Measurements from ENCODE around the gene KLK6.

The KLK6 gene

DNA sequence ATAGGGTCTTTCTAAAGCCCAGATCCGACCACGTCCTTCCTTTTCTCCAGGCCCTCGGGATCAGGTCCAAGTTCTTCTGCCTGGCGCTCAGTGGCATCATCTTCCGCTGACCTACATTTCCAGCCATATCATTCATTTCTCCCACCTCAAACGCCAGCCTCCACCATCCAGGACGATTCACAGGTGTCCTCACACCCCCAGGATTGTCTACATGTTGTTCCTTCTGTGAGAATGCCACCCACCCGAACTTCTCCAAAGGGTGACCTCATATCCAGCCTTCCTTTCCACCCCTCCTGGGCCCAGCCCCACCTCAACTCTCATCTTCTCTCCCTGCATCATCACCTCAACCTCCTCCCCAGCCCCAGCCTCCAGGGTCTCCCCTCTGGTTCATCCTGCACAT, 11.8 kb downstream of the KLK6 start:
- no peak for DNase-seq (ENCODE audit: low read depth)
- TF ChIP-seq, protein P1, sequence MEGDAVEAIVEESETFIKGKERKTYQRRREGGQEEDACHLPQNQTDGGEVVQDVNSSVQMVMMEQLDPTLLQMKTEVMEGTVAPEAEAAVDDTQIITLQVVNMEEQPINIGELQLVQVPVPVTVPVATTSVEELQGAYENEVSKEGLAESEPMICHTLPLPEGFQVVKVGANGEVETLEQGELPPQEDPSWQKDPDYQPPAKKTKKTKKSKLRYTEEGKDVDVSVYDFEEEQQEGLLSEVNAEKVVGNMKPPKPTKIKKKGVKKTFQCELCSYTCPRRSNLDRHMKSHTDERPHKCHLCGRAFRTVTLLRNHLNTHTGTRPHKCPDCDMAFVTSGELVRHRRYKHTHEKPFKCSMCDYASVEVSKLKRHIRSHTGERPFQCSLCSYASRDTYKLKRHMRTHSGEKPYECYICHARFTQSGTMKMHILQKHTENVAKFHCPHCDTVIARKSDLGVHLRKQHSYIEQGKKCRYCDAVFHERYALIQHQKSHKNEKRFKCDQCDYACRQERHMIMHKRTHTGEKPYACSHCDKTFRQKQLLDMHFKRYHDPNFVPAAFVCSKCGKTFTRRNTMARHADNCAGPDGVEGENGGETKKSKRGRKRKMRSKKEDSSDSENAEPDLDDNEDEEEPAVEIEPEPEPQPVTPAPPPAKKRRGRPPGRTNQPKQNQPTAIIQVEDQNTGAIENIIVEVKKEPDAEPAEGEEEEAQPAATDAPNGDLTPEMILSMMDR (IDR thresholded peaks at IDR 0.05; ENCODE audit: control insufficient read depth, extremely low read depth, insufficient read depth): no peak
- no peak overlapping the region for H3K4me3 ChIP-seq (ENCODE audit: low read depth, low read length)

DNA sequence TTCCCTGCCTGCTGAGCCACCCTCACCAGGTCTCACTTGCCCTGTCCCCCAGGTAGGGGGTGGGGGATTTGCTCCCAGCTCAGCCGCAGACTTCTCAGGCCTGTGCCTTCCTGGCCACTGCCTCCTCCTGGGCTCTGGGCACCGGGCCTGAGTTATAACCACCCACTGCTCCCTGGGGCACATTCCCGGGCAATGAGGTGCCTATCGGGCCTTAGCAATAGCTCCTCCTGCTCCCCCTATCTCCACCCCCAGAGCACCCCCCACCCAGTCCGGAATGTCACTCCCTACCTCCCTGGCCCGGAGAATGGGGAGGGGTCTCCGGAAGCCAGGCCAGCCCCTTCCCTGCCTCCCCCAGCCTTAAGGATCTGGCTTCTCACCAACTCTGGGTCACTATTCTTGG, 16.5 kb downstream of the KLK6 start, which contains the start of gene KLK5:
Gene KLK5 (minus strand): TSS at position 129 of the 400 bp plus-strand sequence. CDS start 381 bp downstream, outside the sequence.
- DNase-seq (ENCODE audit: low read depth): no peak
- H3K4me3 ChIP-seq (ENCODE audit: low read depth, low read length): no peak within 1 kb of the TSS
- TF ChIP-seq, protein P1 (IDR thresholded peaks at IDR 0.05; ENCODE audit: control insufficient read depth, extremely low read depth, insufficient read depth): no peak

DNA sequence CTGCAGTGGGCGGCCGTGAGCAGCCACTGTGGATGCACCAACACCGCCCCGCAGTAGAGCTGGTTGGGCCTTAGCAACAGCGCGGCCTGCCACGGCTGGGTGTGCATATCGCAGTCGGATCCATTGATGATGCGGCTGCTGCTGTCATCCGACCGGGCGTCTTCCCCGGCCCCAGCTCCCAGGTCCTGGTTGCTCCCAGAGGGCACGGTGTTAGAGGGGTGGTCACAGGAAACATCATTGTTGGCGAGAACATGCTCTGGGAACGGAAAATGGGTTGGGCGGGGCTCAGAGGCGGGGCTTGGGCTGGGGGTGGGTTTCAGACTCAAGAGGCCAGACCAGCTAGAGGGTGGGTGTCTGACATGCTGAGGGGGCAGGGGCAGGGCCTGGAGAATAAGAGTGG, 19.5 kb downstream of the KLK6 start:
- no peak for DNase-seq (ENCODE audit: low read depth)
- TF ChIP-seq, protein P1 (IDR thresholded peaks at IDR 0.05; ENCODE audit: control insufficient read depth, extremely low read depth, insufficient read depth): no peak
- no peak overlapping the region for H3K4me3 ChIP-seq (ENCODE audit: low read depth, low read length)

DNA sequence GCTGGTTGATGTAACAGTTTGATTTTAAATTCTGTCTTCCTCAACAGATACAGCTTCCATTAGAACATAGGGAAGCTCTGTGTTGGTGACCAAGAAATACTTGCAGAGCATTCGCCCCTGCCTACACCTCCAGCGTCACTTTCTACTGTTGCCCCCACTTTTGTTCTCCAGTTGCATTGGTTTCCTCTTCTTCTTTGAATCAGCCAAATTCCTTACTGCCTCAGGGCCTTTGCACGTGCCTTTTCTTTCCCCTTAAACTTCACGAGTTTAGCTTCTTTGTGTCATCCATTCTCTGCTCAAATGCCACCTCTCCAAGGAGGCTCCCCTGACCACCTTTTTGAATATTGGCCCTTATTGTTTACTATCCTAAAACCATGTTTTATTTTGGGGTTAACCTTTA, 22.3 kb downstream of the KLK6 start:
- TF ChIP-seq, protein P1 (IDR thresholded peaks at IDR 0.05; ENCODE audit: control insufficient read depth, extremely low read depth, insufficient read depth): no peak
- DNase-seq (ENCODE audit: low read depth): no peak
- H3K4me3 ChIP-seq (ENCODE audit: low read depth, low read length): no peak overlapping the region

DNA sequence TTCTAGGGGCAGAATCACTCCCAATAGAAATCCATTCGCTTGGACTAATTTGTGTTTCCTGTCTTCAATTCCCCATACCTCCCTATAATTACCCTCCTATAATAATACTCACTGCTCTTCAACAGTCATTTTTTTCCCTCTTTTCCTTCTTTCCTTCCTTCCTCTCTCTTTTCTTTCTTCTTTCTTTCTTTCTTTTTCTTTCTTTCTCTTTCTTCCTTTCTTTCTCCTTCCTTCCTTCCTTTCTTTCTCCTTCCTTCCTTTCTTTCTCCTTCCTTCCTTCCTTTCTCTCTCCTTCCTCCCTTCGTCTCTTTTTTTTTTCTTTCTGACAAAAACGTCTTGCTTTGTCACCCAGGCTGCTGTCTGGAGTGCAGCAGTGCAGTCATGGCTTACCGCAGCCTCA, 24.6 kb downstream of the KLK6 start:
- TF ChIP-seq, protein P1 (IDR thresholded peaks at IDR 0.05; ENCODE audit: control insufficient read depth, extremely low read depth, insufficient read depth): no peak
- DNase-seq (ENCODE audit: low read depth): no peak
- H3K4me3 ChIP-seq (ENCODE audit: low read depth, low read length): no peak overlapping the region

DNA sequence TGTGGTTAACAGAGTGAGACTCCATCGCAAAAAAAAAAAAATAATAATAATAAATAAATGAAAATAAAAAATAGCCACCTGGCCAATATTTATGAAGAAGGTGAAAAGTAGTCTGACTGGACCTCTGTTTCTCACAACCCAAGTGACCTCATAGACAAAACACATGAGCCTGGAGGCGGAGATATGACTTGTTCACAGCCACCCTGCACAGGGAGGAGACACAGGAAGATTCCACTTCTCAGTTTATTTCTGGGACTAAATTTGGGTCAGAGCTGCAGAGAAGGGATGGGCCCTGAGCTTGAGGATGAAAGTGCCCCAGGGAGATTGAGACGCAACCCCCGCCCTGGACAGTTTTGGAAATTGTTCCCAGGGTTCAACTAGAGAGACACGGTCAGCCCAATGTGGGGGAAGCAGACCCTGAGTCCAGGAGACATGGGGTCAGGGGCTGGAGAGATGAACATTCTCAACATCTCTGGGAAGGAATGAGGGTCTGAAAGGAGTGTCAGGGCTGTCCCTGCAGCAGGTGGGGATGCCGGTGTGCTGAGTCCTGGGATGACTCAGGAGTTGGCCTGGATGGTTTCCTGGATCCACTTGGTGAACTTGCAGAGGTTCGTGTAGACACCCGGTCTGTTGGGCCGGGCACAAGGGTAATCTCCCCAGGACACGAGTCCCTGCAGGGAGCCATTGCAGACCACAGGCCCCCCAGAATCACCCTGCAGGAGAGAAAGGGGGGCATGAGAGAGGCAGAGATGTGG, 26.1 kb downstream of the KLK6 start:
- H3K4me3 ChIP-seq (ENCODE audit: low read depth, low read length): no peak overlapping the region
- no peak for DNase-seq (ENCODE audit: low read depth)
- TF ChIP-seq, protein P1 (IDR thresholded peaks at IDR 0.05; ENCODE audit: control insufficient read depth, extremely low read depth, insufficient read depth): no peak

DNA sequence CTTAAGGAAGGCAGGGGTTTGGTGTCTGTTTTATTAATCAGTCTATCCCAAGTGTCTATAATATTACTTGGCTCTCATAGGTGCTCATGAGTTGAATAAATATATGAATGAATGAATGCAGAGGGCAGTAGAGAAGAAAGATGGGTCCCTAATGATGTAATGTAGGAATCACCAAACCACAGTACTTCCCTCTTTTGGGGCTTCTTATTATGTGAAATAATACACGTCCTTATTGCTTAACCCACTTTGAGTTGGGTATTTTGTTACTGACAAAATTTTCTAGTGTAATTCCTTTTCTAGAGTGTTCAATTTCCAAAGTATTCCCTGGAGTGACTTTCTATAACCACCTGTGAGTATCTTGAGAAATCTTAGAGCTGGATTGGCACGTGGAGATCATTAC, 29.8 kb downstream of the KLK6 start:
- TF ChIP-seq, protein P1 (IDR thresholded peaks at IDR 0.05; ENCODE audit: control insufficient read depth, extremely low read depth, insufficient read depth): no peak
- H3K4me3 ChIP-seq (ENCODE audit: low read depth, low read length): no peak overlapping the region
- no peak for DNase-seq (ENCODE audit: low read depth)

Data from LNCaP clone FGC (cell line).